Subcutaneous adipose tissue (tissue), 4 donors: Measurements from ENCODE around the gene FKBP5. TPM values are rescaled to one million over a fixed set of nuclear protein-coding genes. Genes with fewer than 3 reads are reported as not detected.

ENCODE experiments used
- CTCF ChIP-seq: fragments of 450-650 bp; IDR thresholded peaks from one replicate; pipeline ENCODE4 v1.5.1; 2016; ENCODE audit warnings: low read depth, mild to moderate bottlenecking, control low read depth, antibody characterized with exemption, moderate library complexity
- total RNA-seq, 4 donors: library from RNA; depleted of rRNA; stranded (reverse); fragments of >200 nt; gene quantifications; one replicate each; pipeline ENCODE4 v1.1.0, GENCODE V29; 2016

Gene FKBP5
- total RNA-seq, 4 donors from 2014 or later = 332 to 758 (median 703) TPM

DNA sequence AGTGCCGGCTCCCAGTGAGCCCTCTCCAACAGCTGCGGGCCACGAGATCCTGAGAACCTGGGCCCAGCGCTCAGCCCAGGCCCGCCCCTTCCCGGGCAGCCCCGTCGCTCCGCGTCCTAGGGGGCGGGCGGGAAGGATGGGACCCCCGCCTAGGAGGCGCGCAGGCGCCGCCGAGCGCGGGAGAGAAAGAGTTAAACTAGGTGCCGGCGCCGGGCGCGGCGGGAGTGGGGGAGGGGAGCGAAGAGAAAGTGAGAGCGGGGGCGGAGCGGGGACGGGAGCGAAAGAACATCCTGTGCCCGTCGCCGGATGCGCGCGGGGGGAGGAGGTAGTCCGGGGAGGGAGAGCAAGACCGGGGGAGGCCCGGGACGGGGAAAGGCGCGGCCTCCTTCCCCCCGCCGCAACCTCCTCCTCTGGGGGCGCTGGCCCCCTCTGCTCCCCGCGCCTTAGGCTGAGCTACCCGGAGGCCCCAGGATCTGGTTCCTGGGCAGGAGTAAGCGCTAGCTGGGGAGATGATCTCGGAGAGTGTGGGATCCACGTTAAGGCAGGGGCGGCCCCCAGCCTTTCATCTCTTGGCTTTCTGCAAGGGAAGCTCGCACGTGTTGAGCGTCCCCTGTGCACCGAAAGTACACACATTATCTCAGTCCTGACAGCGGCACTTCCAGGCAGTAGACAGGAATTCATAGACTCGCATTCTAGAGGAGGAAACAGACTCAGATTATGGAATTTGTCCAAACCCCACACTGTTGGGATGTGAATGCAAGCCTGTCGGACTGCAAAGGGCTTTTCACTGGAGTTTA lies 43.2 kb upstream of the FKBP5 start:
- TF ChIP-seq CTCF = no peak

DNA sequence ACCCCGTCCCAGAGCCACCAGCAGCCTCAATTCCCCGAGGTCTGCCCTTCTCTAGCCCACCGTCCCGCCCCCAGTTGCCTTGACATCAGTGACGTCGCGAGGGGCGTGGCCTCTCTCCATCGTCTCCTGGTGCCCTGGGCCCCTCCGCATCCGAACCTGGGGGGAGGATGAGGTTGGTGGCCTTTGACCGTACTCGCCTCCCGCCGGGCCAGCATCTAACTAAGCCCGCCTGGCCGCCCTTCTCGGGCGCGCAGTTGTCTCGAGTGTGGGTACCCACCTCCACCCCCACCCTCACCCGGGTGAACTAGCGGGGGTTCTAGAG lies 42.7 kb upstream of the FKBP5 start:
- no peak for TF ChIP-seq CTCF

DNA sequence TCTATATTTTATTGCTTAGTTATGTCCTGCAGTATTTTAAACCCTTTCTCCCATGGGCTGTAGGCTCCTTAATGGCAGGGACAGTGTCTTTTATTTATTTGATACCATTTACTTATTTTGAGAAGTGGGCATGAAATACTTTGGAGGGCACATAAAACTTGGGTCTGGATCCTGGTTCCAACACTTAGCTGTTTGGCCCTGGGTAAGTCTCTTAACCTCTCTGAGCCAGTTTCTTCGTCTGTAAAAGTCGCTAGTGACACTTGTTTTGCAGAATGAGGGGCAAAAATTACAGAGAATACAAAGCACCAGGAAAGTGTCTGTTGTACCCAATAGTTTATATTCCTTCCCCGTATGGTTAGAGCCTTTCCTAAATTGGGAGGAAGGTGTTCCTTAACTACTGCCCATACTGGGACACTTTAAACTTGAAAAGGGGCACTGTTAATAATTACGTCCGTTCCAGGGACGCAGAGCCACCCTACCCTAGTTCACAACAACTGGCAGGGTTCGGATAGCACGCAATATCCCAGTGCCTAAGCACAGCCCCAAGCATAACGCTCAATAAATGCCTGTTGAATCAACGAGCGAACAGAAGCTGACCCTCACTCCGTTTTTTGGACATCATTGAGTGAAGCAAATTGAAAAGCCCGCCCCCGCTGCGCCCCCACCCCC lies 42.2 kb upstream of the FKBP5 start:
- TF ChIP-seq CTCF = no peak

DNA sequence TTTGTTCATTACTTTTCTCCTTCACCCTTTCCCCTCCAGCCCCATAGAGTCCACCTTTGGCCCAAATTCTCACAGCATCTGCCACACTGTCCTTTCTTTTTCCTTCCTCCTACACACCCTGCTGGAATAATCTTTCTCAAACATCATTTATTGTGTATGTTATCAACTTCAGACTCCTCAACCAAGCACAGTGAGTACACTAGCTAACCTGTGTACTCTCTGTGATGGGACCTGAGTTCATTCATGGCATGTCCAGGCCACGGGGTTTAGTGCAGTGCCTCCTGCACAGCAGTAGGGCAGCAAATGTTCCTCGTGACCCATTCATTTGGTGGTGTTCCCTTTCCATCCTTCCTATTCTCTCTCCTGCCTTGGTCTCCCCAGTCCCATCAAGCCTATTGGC lies 41.0 kb upstream of the FKBP5 start:
- TF ChIP-seq CTCF = no peak

- TF ChIP-seq CTCF = no peak
These were observed 40.3 kb upstream of the FKBP5 start for GRCh38 chr6:35728683-35729678.

GRCh38 chr6:35727935-35728682 lies 39.4 kb upstream of the FKBP5 start:
- TF ChIP-seq CTCF = no peak
